GM13977 (cell line): Measurements from ENCODE around the gene PHF3.

Experiments used
- DNase-seq: peaks from one replicate; pipeline ENCODE4 v3.0.0; 2012; ENCODE audit warnings: low spot score
- in situ Hi-C: fragments of 300-500 bp; cut with MboI; formaldehyde crosslinking; loops from one replicate; pipeline ENCODE4 v1.12.0; 2022; ENCODE audit warnings: low sequenced_read_pairs, low pct_unique_long_range_greater_than_20kb, mixed read lengths, inconsistent platforms; ENCODE audit not compliant: unreplicated experiment
- TF ChIP-seq, protein P1 (sequence below): IDR thresholded peaks from 2 replicates; pipeline ENCODE4 v1.5.1; 2012; ENCODE audit warnings: mild to moderate bottlenecking, control low read depth; ENCODE audit not compliant: insufficient read depth; ENCODE audit errors: extremely low read depth, missing control alignments

Gene PHF3

DNA sequence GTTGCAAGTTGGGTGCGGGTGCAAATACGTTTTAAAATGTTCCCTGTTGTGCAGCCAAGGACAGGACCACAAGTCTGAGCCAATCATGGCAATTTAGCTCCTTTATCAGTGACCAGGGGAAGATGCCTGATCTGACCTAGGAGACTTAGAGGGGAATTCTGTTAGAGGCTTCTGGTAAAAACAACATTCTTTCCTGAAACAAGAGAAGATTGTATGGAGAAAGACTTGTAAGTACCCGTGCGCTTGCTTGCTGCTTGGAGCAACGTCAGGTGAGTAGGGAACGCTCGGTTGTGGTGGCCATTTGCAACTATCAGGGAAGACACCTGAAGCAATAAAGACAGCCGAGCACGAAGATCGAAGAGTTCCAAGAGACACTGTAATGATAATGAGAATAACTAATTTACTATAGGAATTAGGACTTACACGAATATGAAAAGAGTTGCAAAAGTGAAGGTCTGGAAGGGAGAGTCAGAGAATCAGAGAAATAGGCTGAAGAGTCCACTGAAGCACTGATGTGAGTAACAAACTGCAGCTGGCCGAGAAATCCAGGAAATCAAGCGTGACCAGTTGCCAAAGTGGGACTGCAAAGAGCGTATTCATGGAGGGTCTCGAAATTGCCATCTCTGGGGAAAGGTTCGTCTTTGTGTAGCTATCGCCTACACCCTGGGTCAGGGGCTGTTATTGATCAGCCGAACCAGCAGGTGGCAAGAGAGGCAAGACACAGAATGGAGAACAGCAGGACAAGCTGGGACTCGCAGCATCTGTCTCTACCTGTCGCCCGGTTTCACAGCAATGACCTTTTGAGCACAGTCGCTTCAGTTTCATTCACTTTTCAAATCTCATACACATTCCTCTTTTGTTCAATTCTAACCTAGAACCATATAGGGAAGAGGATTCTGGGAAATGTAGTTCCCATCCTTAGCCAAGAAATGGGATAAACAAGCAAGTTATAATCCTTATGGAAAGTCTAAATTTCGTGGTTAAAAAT is 37.3 kb upstream of the PHF3 start:
- in situ Hi-C loops = loop anchor here (10.0 kb wide), 1 partner anchor 166 kb away; no protein-coding TSS in a partner anchor
- TF ChIP-seq, protein P1, sequence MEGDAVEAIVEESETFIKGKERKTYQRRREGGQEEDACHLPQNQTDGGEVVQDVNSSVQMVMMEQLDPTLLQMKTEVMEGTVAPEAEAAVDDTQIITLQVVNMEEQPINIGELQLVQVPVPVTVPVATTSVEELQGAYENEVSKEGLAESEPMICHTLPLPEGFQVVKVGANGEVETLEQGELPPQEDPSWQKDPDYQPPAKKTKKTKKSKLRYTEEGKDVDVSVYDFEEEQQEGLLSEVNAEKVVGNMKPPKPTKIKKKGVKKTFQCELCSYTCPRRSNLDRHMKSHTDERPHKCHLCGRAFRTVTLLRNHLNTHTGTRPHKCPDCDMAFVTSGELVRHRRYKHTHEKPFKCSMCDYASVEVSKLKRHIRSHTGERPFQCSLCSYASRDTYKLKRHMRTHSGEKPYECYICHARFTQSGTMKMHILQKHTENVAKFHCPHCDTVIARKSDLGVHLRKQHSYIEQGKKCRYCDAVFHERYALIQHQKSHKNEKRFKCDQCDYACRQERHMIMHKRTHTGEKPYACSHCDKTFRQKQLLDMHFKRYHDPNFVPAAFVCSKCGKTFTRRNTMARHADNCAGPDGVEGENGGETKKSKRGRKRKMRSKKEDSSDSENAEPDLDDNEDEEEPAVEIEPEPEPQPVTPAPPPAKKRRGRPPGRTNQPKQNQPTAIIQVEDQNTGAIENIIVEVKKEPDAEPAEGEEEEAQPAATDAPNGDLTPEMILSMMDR = peak; percentile 89

DNA sequence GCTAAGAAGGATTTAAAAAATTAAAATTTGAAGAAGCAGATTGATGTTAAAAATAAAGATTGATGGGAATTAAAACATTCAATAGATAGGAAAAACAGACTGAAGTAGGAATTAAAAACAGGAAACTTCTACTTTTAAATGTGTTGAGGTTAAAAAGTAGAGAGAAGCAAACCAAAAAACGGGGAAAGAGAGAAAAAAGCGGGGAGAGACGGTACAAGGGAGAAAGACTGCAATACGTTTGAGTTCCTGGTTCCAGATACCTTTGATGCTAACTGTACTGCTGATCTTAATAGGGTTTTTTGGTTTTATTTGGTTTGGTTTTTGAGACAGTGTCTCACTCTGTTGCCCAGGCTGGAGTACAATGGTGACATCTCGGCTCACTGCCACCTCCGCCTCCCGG is 36.4 kb upstream of the PHF3 start:
- TF ChIP-seq, protein P1 = no peak
- no peak for DNase-seq
- in situ Hi-C loops = loop anchor here (10.0 kb wide), 1 partner anchor 166 kb away; no protein-coding TSS in a partner anchor

More for the DNA sequence above, 37.3 kb upstream of the PHF3 start:
- DNase-seq = peak; percentile 76

DNA sequence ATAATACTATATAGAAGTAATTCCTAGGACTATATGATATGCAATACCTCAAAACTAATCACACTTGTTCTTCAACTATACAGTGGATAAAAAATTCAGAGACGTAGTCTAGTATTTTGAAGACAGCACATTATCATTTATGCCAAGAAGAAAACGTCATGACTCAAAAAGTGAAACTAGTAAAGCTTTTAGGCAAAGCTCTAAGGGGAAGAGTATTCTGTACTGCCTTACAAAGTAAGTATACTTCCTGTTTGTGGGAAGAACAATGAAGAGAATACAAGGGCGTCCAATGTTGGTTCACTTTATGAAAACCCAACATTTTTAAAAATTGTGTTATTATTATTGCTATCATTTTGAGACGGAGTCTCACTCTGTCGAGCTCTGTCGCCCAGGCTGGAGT is 35.5 kb upstream of the PHF3 start:
- in situ Hi-C loops = no loop called here
- DNase-seq = no peak
- TF ChIP-seq, protein P1 = no peak

DNA sequence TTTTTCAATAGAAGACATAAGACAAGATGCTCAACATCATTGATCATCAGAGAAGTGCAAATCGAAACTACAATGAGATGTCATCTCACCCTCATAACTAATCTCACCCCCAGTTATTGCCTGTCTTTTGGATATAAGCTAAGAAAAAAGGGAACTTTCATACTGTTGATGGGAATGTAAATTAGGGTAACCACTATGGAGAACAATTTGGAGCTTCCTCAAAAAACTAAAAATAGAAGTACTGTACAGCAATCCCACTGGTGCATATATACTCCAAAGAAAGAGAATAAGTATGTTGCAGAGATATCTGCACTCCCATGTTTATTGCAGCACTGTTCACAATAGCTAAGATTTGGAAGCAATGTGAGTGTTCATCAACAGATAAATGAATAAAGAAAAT is 26.4 kb upstream of the PHF3 start:
- in situ Hi-C loops = no loop called here
- TF ChIP-seq, protein P1 = no peak
- DNase-seq = no peak

DNA sequence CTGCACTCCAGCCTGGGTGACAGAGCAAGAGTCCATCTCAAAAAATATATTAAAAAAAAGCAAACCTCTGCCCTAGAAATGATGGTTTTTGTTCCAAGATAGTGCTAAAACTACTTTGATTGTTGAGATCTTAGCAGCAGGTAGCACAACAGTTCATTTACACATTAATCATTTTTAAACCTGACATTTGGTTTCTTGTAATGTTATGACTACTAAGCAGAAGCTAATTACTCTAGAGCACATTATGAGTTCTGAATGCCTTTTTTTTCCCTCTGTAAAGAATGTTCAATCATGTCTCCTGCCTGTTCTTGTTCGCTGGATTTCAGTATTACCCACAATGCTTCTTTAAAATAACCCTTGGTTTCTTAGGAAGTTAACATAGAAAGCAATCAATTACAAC is 24.7 kb upstream of the PHF3 start:
- TF ChIP-seq, protein P1 = no peak
- in situ Hi-C loops = no loop called here
- DNase-seq = no peak

DNA sequence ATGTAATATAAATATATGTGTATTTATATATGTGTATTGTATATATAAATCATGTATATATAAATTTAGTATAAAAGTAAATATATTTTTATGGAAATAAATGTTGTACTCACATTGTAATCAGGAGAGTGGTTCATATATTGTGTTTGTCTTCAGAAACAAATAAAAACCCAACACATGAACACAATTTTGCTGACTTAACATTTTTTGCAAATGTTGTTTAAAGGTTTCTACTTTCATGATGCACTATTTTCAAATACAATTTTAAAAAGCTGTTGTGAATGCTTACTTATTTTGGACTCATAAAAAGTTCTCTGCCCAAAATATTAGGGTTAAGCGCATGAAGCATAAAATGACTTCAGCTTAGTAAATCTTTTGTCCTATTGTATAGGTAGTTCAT is 24.0 kb upstream of the PHF3 start:
- TF ChIP-seq, protein P1 = no peak
- in situ Hi-C loops = no loop called here
- no peak for DNase-seq
